Psoas muscle (tissue), 8 donors: ENCODE results near the gene PIEZO1. TPM values are rescaled to one million over a fixed set of nuclear protein-coding genes. Genes with fewer than 3 reads are reported as not detected.

ENCODE experiments used
- ATAC-seq, 4 donors: fragments of 200-7000 bp; cut with Tn5 transposase; one replicate each; pipeline ENCODE4 v1.9.1; 2020; ENCODE audit warnings: moderate library complexity in 3 of 4, mild to moderate bottlenecking in 2 of 4
- DNase-seq, 2 donors: peaks; one replicate each; pipeline ENCODE4 v3.0.0-alpha.2; 2020
- H3K27ac ChIP-seq: fragments of 200-600 bp; one replicate; pipeline ENCODE4 v1.8.0; 2022
- H3K27me3 ChIP-seq, 3 donors: fragments of 200-600 bp in 1 of 3; one replicate each; pipeline versions ENCODE4 v1.6.1 to v1.8.0; 2013 to 2022; ENCODE audit warnings: low read length in 2 of 3, mild to moderate bottlenecking in 2 of 3, moderate library complexity in 1 of 3; ENCODE audit not compliant: insufficient read depth in 3 of 3
- H3K36me3 ChIP-seq, 2 donors: fragments of 200-600 bp in 1 of 2; one replicate each; pipeline versions ENCODE4 v1.6.1 to v1.8.0; 2013 to 2022; ENCODE audit warnings: low read depth in 1 of 2, mild to moderate bottlenecking in 1 of 2, moderate library complexity in 1 of 2; ENCODE audit not compliant: insufficient read depth in 1 of 2
- H3K4me1 ChIP-seq: fragments of 200-600 bp; one replicate; pipeline ENCODE4 v1.8.0; 2022
- H3K4me3 ChIP-seq: fragments of 200-600 bp; one replicate; pipeline ENCODE4 v1.8.0; 2022; ENCODE audit warnings: mild to moderate bottlenecking
- H3K9me3 ChIP-seq: fragments of 200-600 bp; one replicate; pipeline ENCODE4 v1.8.0; 2022
- CTCF ChIP-seq: fragments of 200-600 bp; IDR thresholded peaks from one replicate; pipeline ENCODE4 v1.8.0; 2022; ENCODE audit warnings: antibody characterized with exemption
- WGBS, 3 donors: extraction: QIAGEN DNeasy Blood & Tissue Kit; methylation state at CpG; one replicate each; pipeline versions ENCODE4 v1.1.6 to v1.1.7; 2013; 5-methylcytosine and 5-hydroxymethylcytosine counted together
- intact Hi-C, 2 donors: fragments of 100-400 bp; cut with DNase I; formaldehyde crosslinking; loops; one replicate each; pipeline versions ENCODE4 v1.11.0 to v1.14.2; 2022
- polyA plus RNA-seq, 3 donors: library from polyadenylated mRNA; stranded (reverse); fragments of 200-250 nt; gene quantifications; one replicate each; pipeline ENCODE4 v1.2.3, GENCODE V29; 2013
- total RNA-seq, 4 donors: library from RNA; stranded (reverse); fragmentation: NEBNext Ultra II Directional in 2 of 4; extraction: Animal tissue kit (Norgen Biotek cat#: 25700) in 2 of 4; gene quantifications; one replicate each; pipeline versions ENCODE4 v1.2.1 to v1.2.4, GENCODE V29; 2021 to 2023
- donor health status: healthy with polysubstance abuse.
- donor health status: DM: no; HTN: no; CAD: no; lungs with moderate emphysema.
- donor health status: Bipolar disorder and iron deficiency.
- donor health status: healthy.
- donor health status: DM: yes; HTN: yes; CAD: no.
- donor health status: DM: no; HTN: no; CAD: no.
- donor health status: DM: no; HTN: no; CAD: no.
- donor health status: DM: yes; HTN: yes; CAD: no.

The PIEZO1 gene
- total and polyA plus RNA-seq, 7 donors, result 7.2 to 26.8 (median 10.2) TPM

GRCh38 chr16:88730632-88731607 is 54.1 kb downstream of the PIEZO1 start:
- H3K27me3 ChIP-seq, result peaks cover 0 to 4% (median 0%) of the 10 kb centered on the region in 3 donors
- H3K36me3 ChIP-seq, result peaks cover 0 to 4% of the 10 kb centered on the region in 2 donors
- no peak overlapping the region for H3K4me3 ChIP-seq
- DNase-seq (no peak), ATAC-seq (no peak)
- 58 to 69% (median 63%) methylated on average over 34 of the region's 34 CpGs for WGBS, 3 donors
- TF ChIP-seq CTCF, result no peak
- no peaks in the 10 kb centered on the region for H3K9me3 ChIP-seq
- no peak overlapping the region for H3K27ac ChIP-seq
- no peaks in the 10 kb centered on the region for H3K4me1 ChIP-seq
- intact Hi-C loops, result no loop called here

- Histone ChIP-seq H3K27ac (no peak overlapping the region), H3K9me3 (no peaks in the 10 kb centered on the region), H3K4me3 (no peak overlapping the region), H3K27me3 (peaks cover 0 to 4% (median 2%) of the 10 kb centered on the region in 3 donors), H3K36me3 (peaks cover 0 to 28% of the 10 kb centered on the region in 2 donors), H3K4me1 (no peaks in the 10 kb centered on the region)
- DNase-seq, result no peak
- intact Hi-C loops, result no loop called here
- TF ChIP-seq CTCF, result no peak
- WGBS, 3 donors, result 45 to 53% (median 45%) methylated on average over 20 of the region's 20 CpGs
- peak in 1 of 4 donors; percentile 18 for ATAC-seq
These were observed 57.1 kb downstream of the PIEZO1 start for GRCh38 chr16:88727871-88728270.

- ATAC-seq, result no peak
These were observed 58.0 kb downstream of the PIEZO1 start for GRCh38 chr16:88726981-88727380.

GRCh38 chr16:88726408-88726749 is 58.6 kb downstream of the PIEZO1 start:
- WGBS, 3 donors, result 77 to 88% (median 84%) methylated on average over 14 to 17 of the region's 17 CpGs
- intact Hi-C loops, result no loop called here
- Histone ChIP-seq H3K27me3 (peaks cover 0 to 4% (median 2%) of the 10 kb centered on the region in 3 donors), H3K4me1 (no peaks in the 10 kb centered on the region), H3K27ac (no peak overlapping the region), H3K4me3 (no peak overlapping the region), H3K36me3 (peaks cover 0 to 43% of the 10 kb centered on the region in 2 donors), H3K9me3 (no peaks in the 10 kb centered on the region)
- no peak for DNase-seq
- peak in 1 of 4 donors; percentile 6 for ATAC-seq
- no peak for TF ChIP-seq CTCF

More at GRCh38 chr16:88726981-88727380, 58.0 kb downstream of the PIEZO1 start:
- WGBS, 3 donors, result 82 to 89% (median 85%) methylated on average over 24 to 28 of the region's 28 CpGs
- Histone ChIP-seq H3K9me3 (no peaks in the 10 kb centered on the region), H3K4me1 (no peaks in the 10 kb centered on the region), H3K36me3 (peaks cover 0 to 37% of the 10 kb centered on the region in 2 donors), H3K27me3 (peaks cover 0 to 4% (median 2%) of the 10 kb centered on the region in 3 donors), H3K27ac (no peak overlapping the region), H3K4me3 (no peak overlapping the region)
- TF ChIP-seq CTCF, result no peak
- intact Hi-C loops, result no loop called here
- DNase-seq, result no peak
